ENCODE data around the gene BST1. TPM values are rescaled to one million over a fixed set of nuclear protein-coding genes. Genes with fewer than 3 reads are reported as not detected.

The BST1 gene
- total RNA-seq, 1 experiment from 2014 or later, result 3.3 TPM

GRCh38 chr4:15672101-15672500 lies 30.8 kb upstream of the BST1 start:
- Histone ChIP-seq H3K9me3 (no peaks in the 10 kb centered on the region; the same call in 1 of the 2 replicates), H3K4me3 (no peak overlapping the region), H3K27me3 (no peaks in the 10 kb centered on the region), H3K36me3 (peaks cover 9% of the 10 kb centered on the region)
- DNase-seq, result no peak

- Histone ChIP-seq H3K27me3 (no peaks in the 10 kb centered on the region), H3K36me3 (peaks cover 9% of the 10 kb centered on the region), H3K4me3 (no peak overlapping the region), H3K9me3 (no peaks in the 10 kb centered on the region; the same call in none of the 2 replicates)
- no peak for DNase-seq
Observed at GRCh38 chr4:15673337-15673736, 29.5 kb upstream of the BST1 start.

- H3K36me3 ChIP-seq, result peaks cover 9% of the 10 kb centered on the region
- no peak for DNase-seq
- no peak overlapping the region for H3K4me3 ChIP-seq
- H3K27me3 ChIP-seq, result no peaks in the 10 kb centered on the region
- H3K9me3 ChIP-seq, result no peaks in the 10 kb centered on the region; the same call in none of the 2 replicates
Observed at GRCh38 chr4:15674046-15674445, 28.8 kb upstream of the BST1 start.

- no peaks in the 10 kb centered on the region; the same call in none of the 2 replicates for H3K9me3 ChIP-seq
- H3K4me3 ChIP-seq, result no peak overlapping the region
- DNase-seq, result no peak
- H3K27me3 ChIP-seq, result no peaks in the 10 kb centered on the region
- peaks cover 9% of the 10 kb centered on the region for H3K36me3 ChIP-seq
Observed at GRCh38 chr4:15674926-15675325, 27.9 kb upstream of the BST1 start.

GRCh38 chr4:15675356-15675755 lies 27.5 kb upstream of the BST1 start:
- Histone ChIP-seq H3K4me3 (no peak overlapping the region), H3K36me3 (peaks cover 9% of the 10 kb centered on the region)
- DNase-seq, result no peak

GRCh38 chr4:15676039-15676438 lies 26.8 kb upstream of the BST1 start:
- no peak overlapping the region for H3K4me3 ChIP-seq
- peaks cover 9% of the 10 kb centered on the region for H3K36me3 ChIP-seq
- no peaks in the 10 kb centered on the region; the same call in none of the 2 replicates for H3K9me3 ChIP-seq
- DNase-seq, result no peak
- H3K27me3 ChIP-seq, result no peaks in the 10 kb centered on the region

More at GRCh38 chr4:15675356-15675755, 27.5 kb upstream of the BST1 start:
- Histone ChIP-seq H3K9me3 (no peaks in the 10 kb centered on the region; the same call in none of the 2 replicates), H3K27me3 (no peaks in the 10 kb centered on the region)

GRCh38 chr4:15676899-15677298 lies 26.0 kb upstream of the BST1 start:
- peaks cover 9% of the 10 kb centered on the region for H3K36me3 ChIP-seq
- H3K4me3 ChIP-seq, result no peak overlapping the region
- H3K27me3 ChIP-seq, result no peaks in the 10 kb centered on the region
- no peak for DNase-seq
- H3K9me3 ChIP-seq, result no peaks in the 10 kb centered on the region; the same call in none of the 2 replicates

- Histone ChIP-seq H3K27me3 (no peaks in the 10 kb centered on the region), H3K4me3 (no peak overlapping the region), H3K9me3 (no peaks in the 10 kb centered on the region; the same call in none of the 2 replicates), H3K36me3 (peaks cover 9% of the 10 kb centered on the region)
- no peak for DNase-seq
Observed at GRCh38 chr4:15677507-15677988, 25.3 kb upstream of the BST1 start.

- DNase-seq, result no peak
- no peaks in the 10 kb centered on the region; the same call in none of the 2 replicates for H3K9me3 ChIP-seq
- peak overlapping the region; percentile 84 for H3K4me3 ChIP-seq
- no peaks in the 10 kb centered on the region for H3K27me3 ChIP-seq
- peaks cover 31% of the 10 kb centered on the region for H3K36me3 ChIP-seq
Observed at GRCh38 chr4:15681067-15681371, 21.8 kb upstream of the BST1 start.

- Histone ChIP-seq H3K36me3 (peaks cover 37% of the 10 kb centered on the region), H3K4me3 (peak within 1 kb of the TSS; percentile 84), H3K9me3 (no peaks in the 10 kb centered on the region; the same call in none of the 2 replicates), H3K27me3 (no peaks in the 10 kb centered on the region)
- peak; percentile 96 for DNase-seq
Observed at GRCh38 chr4:15681372-15682241, 21.3 kb upstream of the BST1 start, which contains the start of gene FAM200B. Gene FAM200B (plus strand): TSS chr4:15681827. CDS start chr4:15686978, 5,151 bp downstream.

- Histone ChIP-seq H3K9me3 (no peaks in the 10 kb centered on the region), H3K4me3 (peak overlapping the region; percentile 84), H3K27me3 (no peaks in the 10 kb centered on the region), H3K36me3 (peaks cover 37% of the 10 kb centered on the region)
- no peak for DNase-seq
Observed at GRCh38 chr4:15682242-15683142, 20.4 kb upstream of the BST1 start.

- H3K27me3 ChIP-seq, result no peaks in the 10 kb centered on the region
- peaks cover 43% of the 10 kb centered on the region for H3K36me3 ChIP-seq
- H3K9me3 ChIP-seq, result no peaks in the 10 kb centered on the region
- H3K4me3 ChIP-seq, result peak overlapping the region; percentile 84; the same call in 1 of the 2 replicates
- no peak for DNase-seq
Observed at GRCh38 chr4:15683143-15683495, 19.7 kb upstream of the BST1 start.

GRCh38 chr4:15684498-15684897 lies 18.4 kb upstream of the BST1 start:
- H3K9me3 ChIP-seq, result no peaks in the 10 kb centered on the region
- DNase-seq, result no peak
- H3K36me3 ChIP-seq, result peaks cover 51% of the 10 kb centered on the region
- no peak overlapping the region for H3K4me3 ChIP-seq
- no peaks in the 10 kb centered on the region for H3K27me3 ChIP-seq

GRCh38 chr4:15688051-15688450 lies 14.8 kb upstream of the BST1 start:
- Histone ChIP-seq H3K36me3 (peaks cover 53% of the 10 kb centered on the region), H3K27me3 (no peaks in the 10 kb centered on the region), H3K4me3 (no peak overlapping the region), H3K9me3 (no peaks in the 10 kb centered on the region)
- no peak for DNase-seq

- peaks cover 43% of the 10 kb centered on the region for H3K36me3 ChIP-seq
- H3K9me3 ChIP-seq, result no peaks in the 10 kb centered on the region
- H3K4me3 ChIP-seq, result no peak overlapping the region
- no peak for DNase-seq
- H3K27me3 ChIP-seq, result no peaks in the 10 kb centered on the region
Observed at GRCh38 chr4:15689540-15689939, 13.3 kb upstream of the BST1 start.

- no peaks in the 10 kb centered on the region for H3K27me3 ChIP-seq
- no peak overlapping the region for H3K4me3 ChIP-seq
- peaks cover 36% of the 10 kb centered on the region for H3K36me3 ChIP-seq
- H3K9me3 ChIP-seq, result no peaks in the 10 kb centered on the region
- DNase-seq, result no peak
Observed at GRCh38 chr4:15690020-15690809, 12.7 kb upstream of the BST1 start.
